ENCODE measurements around the gene USP48.
A peak's percentile ranks its signal among the peaks of the same experiment; 100 is the strongest.

USP48 gene

GRCh38 chr1:21639594-21640041 lies 143.3 kb downstream of the USP48 start (continued):
- no peak for TF ChIP-seq ZNF776 (tag by site-specific recombination; IDR thresholded peaks at IDR 0.05; ENCODE audit: borderline replicate concordance)
- TF ChIP-seq PRDM1 (tag by site-specific recombination; IDR thresholded peaks at IDR 0.05): peak; percentile 21; the same call in 1 of the 2 replicates
- no peak for TF ChIP-seq ZNF155 (tag by site-specific recombination; IDR thresholded peaks at IDR 0.05)
- no peak for TF ChIP-seq HOXD13 (CRISPR knock-in tag; IDR thresholded peaks at IDR 0.05; ENCODE audit: borderline replicate concordance)

GRCh38 chr1:21638531-21639341 lies 144.2 kb downstream of the USP48 start:
- no peak overlapping the region; the same call in 1 of the 2 replicates for H3K27ac ChIP-seq (ENCODE audit: extremely low read depth, low read depth, low read length)
- peaks cover 5% of the 10 kb centered on the region for H3K4me1 ChIP-seq (ENCODE audit: control insufficient read depth, insufficient read depth, low read length)
- ChIA-PET CTCF (interaction anchor here (0.9 kb wide), 1 partner anchor 98 kb away, joined by 5 read pairs; no protein-coding TSS in a partner anchor), POLR2A (interaction anchor here (0.5 to 1.2 kb wide), 3 partner anchors 9 to 1841 kb away, joined by 3 to 4 read pairs (median 3); no protein-coding TSS in a partner anchor)
- no peaks in the 10 kb centered on the region for H3K9me3 ChIP-seq (ENCODE audit: control insufficient read depth, insufficient read depth, low read depth, low read length)
- H3K4me3 ChIP-seq (ENCODE audit: low read depth, low read length): no peak overlapping the region
- no peaks in the 10 kb centered on the region for H3K36me3 ChIP-seq (ENCODE audit: control insufficient read depth in 2 of 2, insufficient read depth in 1 of 2, low read length in 2 of 2)
- TF ChIP-seq HOXC10 (CRISPR knock-in tag; IDR thresholded peaks at IDR 0.05) (no peak), YY1 (tag by site-specific recombination; IDR thresholded peaks at IDR 0.05) (no peak), BCL11A (tag by site-specific recombination; IDR thresholded peaks at IDR 0.05; ENCODE audit: low read depth) (no peak), ZNF366 (tag by site-specific recombination; conservative IDR thresholded peaks at IDR 0.05) (peak; percentile 94), ZFP3 (tag by site-specific recombination; IDR thresholded peaks at IDR 0.05; ENCODE audit: low read depth) (no peak), ZNF211 (tag by site-specific recombination; IDR thresholded peaks at IDR 0.05; ENCODE audit: low read depth) (no peak), ZNF596 (tag by site-specific recombination; IDR thresholded peaks at IDR 0.05) (no peak), ZNF645 (tag by site-specific recombination; IDR thresholded peaks at IDR 0.05) (no peak), ZNF76 (tag by site-specific recombination; IDR thresholded peaks at IDR 0.05; ENCODE audit: borderline replicate concordance, low read depth) (no peak; the same call in 1 of the 2 replicates), ZBTB20 (tag by site-specific recombination; IDR thresholded peaks at IDR 0.05) (no peak), MZF1 (tag by site-specific recombination; IDR thresholded peaks at IDR 0.05; ENCODE audit: borderline replicate concordance) (no peak), REPIN1 (tag by site-specific recombination; IDR thresholded peaks at IDR 0.05; ENCODE audit: low read depth) (no peak), ZNF324 (tag by site-specific recombination; IDR thresholded peaks at IDR 0.05) (no peak), ZNF704 (tag by site-specific recombination; IDR thresholded peaks at IDR 0.05) (no peak), ZNF266 (tag by site-specific recombination; IDR thresholded peaks at IDR 0.05; ENCODE audit: low read depth) (no peak), CTCF (tag by site-specific recombination; IDR thresholded peaks at IDR 0.05) (no peak), ZIC2 (tag by site-specific recombination; IDR thresholded peaks at IDR 0.05) (no peak), ZNF639 (tag by site-specific recombination; IDR thresholded peaks at IDR 0.05) (peak; percentile 65; the same call in 1 of the 2 replicates), WT1 (tag by site-specific recombination; IDR thresholded peaks at IDR 0.05) (no peak), ZBTB48 (tag by site-specific recombination; IDR thresholded peaks at IDR 0.05) (peak; percentile 82), ZNF654 (tag by site-specific recombination; IDR thresholded peaks at IDR 0.05; ENCODE audit: low read depth) (no peak), ZNF354C (tag by site-specific recombination; IDR thresholded peaks at IDR 0.05; ENCODE audit: borderline replicate concordance, low read depth) (no peak), ZNF114 (tag by site-specific recombination; IDR thresholded peaks at IDR 0.05) (no peak), ZNF214 (tag by site-specific recombination; IDR thresholded peaks at IDR 0.05; ENCODE audit: borderline replicate concordance) (no peak), ZNF148 (tag by site-specific recombination; IDR thresholded peaks at IDR 0.05; ENCODE audit: borderline replicate concordance) (no peak)
